Peyer's patch (tissue), 4 donors: ENCODE results near the gene PWWP2A.

Source experiments
- POLR2A ChIP-seq, 2 donors: fragments of 450-650 bp; IDR thresholded peaks; one replicate each; pipeline ENCODE4 v1.5.1; 2017; ENCODE audit warnings: antibody characterized with exemption in 2 of 2, mild to moderate bottlenecking in 2 of 2, moderate library complexity in 2 of 2
- TF ChIP-seq, protein P1 (sequence below), 6 experiments: fragments of 450-650 bp in 4 of 6; fragments of 200-600 bp in 2 of 6; sonication (generic) in 1 of 6; IDR thresholded peaks; one replicate each; pipeline ENCODE4 v1.5.1; 2017 to 2019; ENCODE audit warnings: antibody characterized with exemption in 6 of 6, mild to moderate bottlenecking in 3 of 6, moderate library complexity in 1 of 6

- TF ChIP-seq, protein P1, sequence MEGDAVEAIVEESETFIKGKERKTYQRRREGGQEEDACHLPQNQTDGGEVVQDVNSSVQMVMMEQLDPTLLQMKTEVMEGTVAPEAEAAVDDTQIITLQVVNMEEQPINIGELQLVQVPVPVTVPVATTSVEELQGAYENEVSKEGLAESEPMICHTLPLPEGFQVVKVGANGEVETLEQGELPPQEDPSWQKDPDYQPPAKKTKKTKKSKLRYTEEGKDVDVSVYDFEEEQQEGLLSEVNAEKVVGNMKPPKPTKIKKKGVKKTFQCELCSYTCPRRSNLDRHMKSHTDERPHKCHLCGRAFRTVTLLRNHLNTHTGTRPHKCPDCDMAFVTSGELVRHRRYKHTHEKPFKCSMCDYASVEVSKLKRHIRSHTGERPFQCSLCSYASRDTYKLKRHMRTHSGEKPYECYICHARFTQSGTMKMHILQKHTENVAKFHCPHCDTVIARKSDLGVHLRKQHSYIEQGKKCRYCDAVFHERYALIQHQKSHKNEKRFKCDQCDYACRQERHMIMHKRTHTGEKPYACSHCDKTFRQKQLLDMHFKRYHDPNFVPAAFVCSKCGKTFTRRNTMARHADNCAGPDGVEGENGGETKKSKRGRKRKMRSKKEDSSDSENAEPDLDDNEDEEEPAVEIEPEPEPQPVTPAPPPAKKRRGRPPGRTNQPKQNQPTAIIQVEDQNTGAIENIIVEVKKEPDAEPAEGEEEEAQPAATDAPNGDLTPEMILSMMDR (IDR thresholded peaks at IDR 0.05) = no peak
- TF ChIP-seq POLR2A (IDR thresholded peaks at IDR 0.05) = no peak
Measured at GRCh38 chr5:160118349-160119141, 705 bp downstream of the PWWP2A start.
